H1 (cell line): Measurements from ENCODE around the gene ZNF358. TPM values are rescaled to one million over a fixed set of nuclear protein-coding genes. Genes with fewer than 3 reads are reported as not detected.
A peak's percentile ranks its signal among the peaks of the same experiment; 100 is the strongest.

Source experiments
- CTCF ChIA-PET: fragments of 300-600 bp; sonication (Branson Sonifier 250); formaldehyde crosslinking; loops from one replicate; lab custom pipeline; 2021; ENCODE audit not compliant: partially characterized antibody; lab: Charles Lee
- POLR2A ChIA-PET: fragments of 300-600 bp; sonication (Branson Sonifier 250); formaldehyde crosslinking; loops from one replicate; lab custom pipeline; 2021; ENCODE audit warnings: inconsistent platforms; ENCODE audit not compliant: partially characterized antibody; lab: Charles Lee
- DNase-seq, 2 experiments: peaks; one replicate each; pipeline versions ENCODE4 v3.0.0 to v3.0.0-alpha.2; 2010 to 2022; ENCODE audit warnings: low spot score in 2 of 2, low read depth in 1 of 2, mixed read lengths in 1 of 2
- FAIRE-seq: peaks from 2 replicates; lab custom pipeline; 2011; peaks lifted over from hg19 to GRCh38; lab: Jason Lieb, UNC
- H2AFZ ChIP-seq: 2 replicates; pipeline ENCODE4 v1.8.1; 2012; ENCODE audit warnings: low read length, inconsistent platforms
- H2AK5ac ChIP-seq: 2 replicates; pipeline ENCODE4 v1.6.1; 2013; ENCODE audit warnings: low read depth, low read length
- H2BK120ac ChIP-seq: replicated peaks from 2 replicates; pipeline ENCODE3; 2013; ENCODE audit warnings: low read depth, low read length, inconsistent platforms
- H2BK12ac ChIP-seq: 2 replicates; pipeline ENCODE4 v1.6.1; 2013; ENCODE audit warnings: low read depth, low read length
- H2BK15ac ChIP-seq: 2 replicates; pipeline ENCODE4 v1.6.1; 2013; ENCODE audit warnings: low read length
- H2BK20ac ChIP-seq: 2 replicates; pipeline ENCODE4 v1.6.1; 2013; ENCODE audit warnings: low read length
- H2BK5ac ChIP-seq: 2 replicates; pipeline ENCODE4 v1.6.1; 2013; ENCODE audit warnings: low read depth, low read length
- H3K14ac ChIP-seq: 2 replicates; pipeline ENCODE4 v1.6.1; 2013; ENCODE audit warnings: inconsistent platforms; ENCODE audit not compliant: insufficient read length
- H3K18ac ChIP-seq: 2 replicates; pipeline ENCODE4 v1.6.1; 2013; ENCODE audit warnings: low read length; ENCODE audit errors: extremely low read depth
- H3K23ac ChIP-seq: 2 replicates; pipeline ENCODE4 v1.6.1; 2013; ENCODE audit warnings: inconsistent platforms; ENCODE audit not compliant: insufficient read length
- H3K23me2 ChIP-seq: 2 replicates; pipeline ENCODE4 v1.6.1; 2013; ENCODE audit warnings: low read depth, low read length
- H3K27ac ChIP-seq: 2 replicates; pipeline ENCODE4 v1.6.1; 2011; ENCODE audit warnings: low read depth, low read length, inconsistent platforms
- H3K27me3 ChIP-seq, 4 experiments: replicated peaks in 1 of 4; 1 replicate in 1 of 4; 2 replicates in 3 of 4; pipeline versions ENCODE4 v1.6.1 to v1.8.1; 2011 to 2013; ENCODE audit warnings: low read length in 3 of 4, mild to moderate bottlenecking in 3 of 4, inconsistent platforms in 2 of 4, mixed read lengths in 2 of 4, moderate library complexity in 1 of 4; ENCODE audit not compliant: control insufficient read depth in 3 of 4, insufficient read depth in 3 of 4; ENCODE audit errors: extremely low read depth in 1 of 4
- H3K36me3 ChIP-seq, 4 experiments: 2 replicates each; pipeline versions ENCODE4 v1.6.1 to v1.8.1; 2011 to 2013; ENCODE audit warnings: mild to moderate bottlenecking in 4 of 4, low read length in 3 of 4, moderate library complexity in 2 of 4, control low read depth in 1 of 4, inconsistent platforms in 1 of 4; ENCODE audit not compliant: insufficient read depth in 4 of 4, control insufficient read depth in 2 of 4
- H3K4ac ChIP-seq: replicated peaks from 2 replicates; pipeline ENCODE3; 2013; ENCODE audit warnings: low read length, low read depth, mixed read lengths, inconsistent platforms; ENCODE audit not compliant: insufficient read length
- H3K4me1 ChIP-seq, 4 experiments: replicated peaks in 1 of 4; 1 replicate in 1 of 4; 2 replicates in 3 of 4; pipeline versions ENCODE4 v1.6.1 to v1.8.1; 2011 to 2013; ENCODE audit warnings: low read length in 3 of 4, inconsistent platforms in 2 of 4, mixed read lengths in 1 of 4; ENCODE audit not compliant: insufficient read depth in 4 of 4, control insufficient read depth in 3 of 4
- H3K4me2 ChIP-seq, 2 experiments: 2 replicates each; pipeline versions ENCODE4 v1.6.1 to v1.8.1; 2011 to 2013; ENCODE audit warnings: low read depth in 2 of 2, low read length in 2 of 2, control low read depth in 1 of 2, inconsistent platforms in 1 of 2, mild to moderate bottlenecking in 1 of 2; ENCODE audit not compliant: insufficient read depth in 1 of 2
- H3K4me3 ChIP-seq, 4 experiments: fragments of 200-600, 300-600 bp in 1 of 4; sonication (generic), shearing (Covaris generic), sonication (Bioruptor Twin) in 1 of 4; 2 replicates each; pipeline versions ENCODE4 v1.5.1 to v1.8.1; 2011 to 2016; ENCODE audit warnings: low read length in 4 of 4, low read depth in 3 of 4, control low read depth in 2 of 4, inconsistent platforms in 2 of 4, mild to moderate bottlenecking in 2 of 4, mixed read lengths in 1 of 4, moderate library complexity in 1 of 4; ENCODE audit not compliant: insufficient read depth in 2 of 4; ENCODE audit errors: extremely low read depth in 1 of 4
- H3K56ac ChIP-seq: replicated peaks from 2 replicates; pipeline ENCODE3; 2013; ENCODE audit warnings: low read depth, mild to moderate bottlenecking, mixed read lengths, low read length, inconsistent platforms; ENCODE audit not compliant: insufficient read length
- H3K79me1 ChIP-seq: 2 replicates; pipeline ENCODE4 v1.6.1; 2013; ENCODE audit warnings: low read depth, low read length, control low read depth
- H3K79me2 ChIP-seq, 2 experiments: 2 replicates each; pipeline versions ENCODE4 v1.6.1 to v1.8.1; 2012 to 2013; ENCODE audit warnings: low read length in 2 of 2, mild to moderate bottlenecking in 2 of 2, inconsistent platforms in 1 of 2; ENCODE audit not compliant: insufficient read depth in 2 of 2, control insufficient read depth in 1 of 2
- H3K9ac ChIP-seq, 4 experiments: replicated peaks in 1 of 4; 1 replicate in 1 of 4; 2 replicates in 3 of 4; pipeline versions ENCODE4 v1.6.1 to v1.8.1; 2011 to 2013; ENCODE audit warnings: low read depth in 3 of 4, low read length in 3 of 4, control low read depth in 2 of 4, mild to moderate bottlenecking in 2 of 4, moderate library complexity in 2 of 4, inconsistent platforms in 1 of 4; ENCODE audit errors: extremely low read depth in 1 of 4
- H3K9me3 ChIP-seq, 2 experiments: 2 replicates each; pipeline versions ENCODE4 v1.6.1 to v1.8.1; 2012 to 2013; ENCODE audit warnings: mild to moderate bottlenecking in 2 of 2, moderate library complexity in 2 of 2, control low read depth in 1 of 2, inconsistent platforms in 1 of 2, low read depth in 1 of 2, low read length in 1 of 2, mixed read lengths in 1 of 2; ENCODE audit not compliant: insufficient read depth in 2 of 2
- H4K20me1 ChIP-seq, 2 experiments: replicated peaks in 1 of 2; 2 replicates each; pipeline versions ENCODE3 to v1.8.1; 2011 to 2013; ENCODE audit warnings: inconsistent platforms in 2 of 2, low read length in 2 of 2, mild to moderate bottlenecking in 1 of 2; ENCODE audit not compliant: insufficient read depth in 2 of 2, control insufficient read depth in 1 of 2
- H4K5ac ChIP-seq: 2 replicates; pipeline ENCODE4 v1.6.1; 2013; ENCODE audit warnings: low read length, low read depth, mixed read lengths, inconsistent platforms; ENCODE audit not compliant: insufficient read length
- H4K8ac ChIP-seq: 2 replicates; pipeline ENCODE4 v1.8.0; 2013; ENCODE audit warnings: mild to moderate bottlenecking, moderate library complexity, low read length, inconsistent platforms; ENCODE audit not compliant: insufficient read depth; ENCODE audit errors: extremely low read depth
- H4K91ac ChIP-seq: replicated peaks from 2 replicates; pipeline ENCODE3; 2013; ENCODE audit warnings: low read length, mixed read lengths, inconsistent platforms; ENCODE audit not compliant: insufficient read length
- BACH1 ChIP-seq: IDR thresholded peaks from 2 replicates; pipeline ENCODE4 v1.6.1; 2012; ENCODE audit warnings: low read length, improper control_type of control experiment
- GABPA ChIP-seq: IDR thresholded peaks from 2 replicates; pipeline ENCODE4 v1.6.1; 2011; ENCODE audit warnings: mild to moderate bottlenecking, low read length, moderate library complexity, borderline replicate concordance; ENCODE audit not compliant: insufficient read depth
- WGBS, 2 experiments: shearing (Covaris generic) in 1 of 2; methylation state at CpG; one replicate each; pipeline versions ENCODE4 v1.1.6 to v1.1.7; 2013 to 2015; ENCODE audit warnings: low lambda C conversion rate in 2 of 2, mixed read lengths in 2 of 2, inconsistent platforms in 1 of 2, low coverage in 1 of 2, missing lambda C conversion rate in 1 of 2; ENCODE audit not compliant: insufficient replicate concordance in 2 of 2, insufficient coverage in 1 of 2, insufficient read length in 1 of 2; ENCODE audit errors: extremely low coverage in 1 of 2, missing lambda C conversion rate in 1 of 2; 5-methylcytosine and 5-hydroxymethylcytosine counted together
- polyA plus RNA-seq, 7 experiments: library from polyadenylated mRNA; depleted of rRNA in 3 of 7; stranded (reverse) in 5 of 7; unstranded in 2 of 7; fragments of >200 nt in 5 of 7; fragments of 200-250 nt in 2 of 7; gene quantifications; 1 replicate in 5 of 7; 2 replicates in 1 of 7; 4 replicates in 1 of 7; pipeline versions ENCODE4 v1.2.1 to v1.2.3, GENCODE V29; 2011 to 2013; ENCODE audit warnings: missing spikeins in 2 of 7, mixed read lengths in 2 of 7
- total RNA-seq: library from RNA; stranded (reverse); fragmentation: NEBNext Ultra II Directional; extraction: Animal tissue kit (Norgen Biotek cat#: 25700); gene quantifications from 2 replicates; pipeline ENCODE4 v1.2.1, GENCODE V29; 2021

ZNF358 gene
- total and polyA plus RNA-seq, 2 of the 8 experiments (the other 6 are each of a cell fraction or from before 2014, with no cell fraction given), result 40.0 to 60.3 TPM

GRCh38 chr19:7480222-7480969 lies 35.5 kb upstream of the ZNF358 start:
- peaks cover 0 to 15% (median 12%) of the 10 kb centered on the region in 4 experiments; a peak in 5 of 7 replicates for H3K4me1 ChIP-seq
- H3K79me2 ChIP-seq, result no peaks in the 10 kb centered on the region
- CTCF ChIA-PET, result interaction anchor here (0.6 to 1.9 kb wide), 4 partner anchors 13 to 126 kb away, joined by 3 to 6 read pairs (median 5); a partner anchor contains a TSS
- H3K56ac ChIP-seq, result no peak overlapping the region
- H4K8ac ChIP-seq, result peak overlapping the region; percentile 47
- no peak overlapping the region for H3K23ac ChIP-seq
- no peak overlapping the region for H2AK5ac ChIP-seq
- no peaks in the 10 kb centered on the region for H3K36me3 ChIP-seq
- H3K79me1 ChIP-seq, result no peaks in the 10 kb centered on the region
- peaks cover 0 to 2% (median 0%) of the 10 kb centered on the region in 4 experiments; a peak in 3 of 7 replicates for H3K27me3 ChIP-seq
- DNase-seq (no peak), FAIRE-seq (no peak)
- no peaks in the 10 kb centered on the region for H3K9me3 ChIP-seq
- no peak overlapping the region for H3K4me2 ChIP-seq
- H3K14ac ChIP-seq, result no peak overlapping the region
- H4K91ac ChIP-seq, result no peak overlapping the region
- no peak overlapping the region for H3K4ac ChIP-seq
- H2BK20ac ChIP-seq, result no peak overlapping the region
- H2BK15ac ChIP-seq, result 0 out of 2 replicates have a peak overlapping the region, but pooled peaks have one; percentile 61
- no peaks in the 10 kb centered on the region for H4K20me1 ChIP-seq
- WGBS, 2 experiments, result 84% methylated on average over 11 of the region's 11 CpGs; no CpG with 5 or more reads in 1 of the 2 experiments
- no peak overlapping the region for H3K18ac ChIP-seq
- no peak overlapping the region for H2BK12ac ChIP-seq
- H2BK120ac ChIP-seq, result no peak overlapping the region
- no peaks in the 10 kb centered on the region; the same call in 1 of the 2 replicates for H3K23me2 ChIP-seq
- H2BK5ac ChIP-seq, result no peak overlapping the region
- H3K27ac ChIP-seq, result no peak overlapping the region
- no peak overlapping the region for H4K5ac ChIP-seq
- POLR2A ChIA-PET, result interaction anchor here (1.0 kb wide), 2 partner anchors 19 to 71 kb away, joined by 3 read pairs; no protein-coding TSS in a partner anchor
- H3K9ac ChIP-seq, result peak overlapping the region in 1 of 4 experiments; percentile 16; a peak in 4 of 7 replicates
- H2AFZ ChIP-seq, result no peak overlapping the region
- no peak overlapping the region for H3K4me3 ChIP-seq
- TF ChIP-seq GABPA, result no peak
- peak; percentile 6; the same call in 1 of the 2 replicates for TF ChIP-seq BACH1
- TF ChIP-seq, all 59 proteins: peak for 1
